HAP-1 (cell line): ENCODE data around the gene FHOD3.

Experiments
- DNase-seq, 2 experiments: peaks; one replicate each; pipeline ENCODE4 v3.0.0-alpha.2; 2016 to 2020; ENCODE audit warnings: low spot score in 2 of 2
- H3K27me3 ChIP-seq: fragments of 250-450 bp; sonication (Bioruptor Pico); 2 replicates; pipeline ENCODE4 v1.5.1; 2020; ENCODE audit warnings: low read depth, mild to moderate bottlenecking, moderate library complexity
- H3K36me3 ChIP-seq: fragments of 250-450 bp; sonication (Bioruptor Pico); replicated peaks from 2 replicates; pipeline ENCODE4 v1.5.1; 2020; ENCODE audit warnings: mild to moderate bottlenecking
- H3K4me1 ChIP-seq: fragments of 250-450 bp; sonication (Bioruptor Pico); 2 replicates; pipeline ENCODE4 v1.5.1; 2020; ENCODE audit warnings: mild to moderate bottlenecking
- H3K4me3 ChIP-seq: fragments of 250-450 bp; sonication (Bioruptor Pico); 2 replicates; pipeline ENCODE4 v1.5.1; 2020; ENCODE audit warnings: mild to moderate bottlenecking, moderate library complexity
- H3K9me3 ChIP-seq: fragments of 250-450 bp; sonication (Bioruptor Pico); 2 replicates; pipeline ENCODE4 v1.5.1; 2020; ENCODE audit warnings: mild to moderate bottlenecking, moderate library complexity
- in situ Hi-C: fragments of 300-500 bp; cut with MboI; formaldehyde crosslinking; loops from 3 replicates; pipeline ENCODE4 v1.14.3; 2020; ENCODE audit warnings: low sequenced_read_pairs, inconsistent platforms, mixed read lengths

FHOD3 gene

DNA sequence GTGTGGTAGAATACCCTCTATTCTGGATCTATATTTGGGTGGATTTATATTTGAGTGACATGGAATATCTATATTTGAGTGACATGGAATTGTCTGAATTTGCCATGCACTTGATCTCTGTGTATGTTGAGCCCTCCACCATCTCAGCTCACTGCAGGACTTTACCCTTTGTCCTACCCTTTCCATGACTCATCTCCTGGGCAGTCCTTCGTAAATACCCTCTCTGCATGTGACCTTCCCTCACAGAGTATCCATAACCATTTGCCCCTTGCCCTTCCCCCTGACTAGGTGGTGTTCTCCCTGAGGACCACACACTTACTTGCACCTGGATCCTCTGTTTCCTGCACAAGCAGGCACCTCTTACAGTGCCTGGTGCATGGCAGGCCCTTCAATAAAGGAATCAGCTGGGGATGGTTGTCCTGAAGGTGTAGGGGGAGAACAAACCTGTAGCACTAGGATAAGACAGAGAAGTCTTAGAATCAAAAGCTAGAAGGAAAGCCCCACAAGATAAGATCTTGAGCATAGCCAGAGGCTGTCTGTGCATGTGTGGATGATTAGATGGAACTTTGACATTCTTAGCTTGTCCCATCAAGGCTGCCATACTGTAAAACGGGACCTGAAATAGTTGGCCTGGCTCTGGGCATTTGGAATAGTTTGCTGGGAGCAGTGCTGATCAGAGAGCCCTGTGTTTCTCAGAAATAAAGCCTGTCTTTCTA, 230.4 kb downstream of the FHOD3 start:
- H3K4me1 ChIP-seq: no peaks in the 10 kb centered on the region
- no peaks in the 10 kb centered on the region for H3K9me3 ChIP-seq
- no peaks in the 10 kb centered on the region for H3K36me3 ChIP-seq
- DNase-seq: no peak
- H3K4me3 ChIP-seq: no peak overlapping the region
- H3K27me3 ChIP-seq: no peaks in the 10 kb centered on the region
- in situ Hi-C loops: no loop called here

DNA sequence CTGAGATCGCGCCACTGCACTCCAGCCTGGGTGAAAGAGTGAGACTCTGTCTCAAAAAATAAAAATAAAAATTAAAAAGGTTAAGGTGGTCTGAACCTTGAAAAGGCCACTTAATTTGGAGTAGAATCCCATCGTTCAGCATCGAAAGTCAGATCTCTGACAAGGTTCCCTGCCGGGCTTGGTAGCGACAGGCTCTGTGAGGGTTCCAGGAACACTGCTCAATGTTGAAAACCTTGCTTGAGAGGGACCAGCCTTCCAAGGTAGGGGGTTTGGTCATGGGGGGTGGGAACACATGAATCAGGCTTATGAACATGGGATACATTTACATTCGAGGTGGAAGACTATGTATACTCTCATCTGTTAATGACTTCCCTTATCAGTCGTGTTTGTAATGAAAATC, 232.2 kb downstream of the FHOD3 start:
- no peaks in the 10 kb centered on the region for H3K9me3 ChIP-seq
- no peak overlapping the region for H3K4me3 ChIP-seq
- in situ Hi-C loops: no loop called here

DNA sequence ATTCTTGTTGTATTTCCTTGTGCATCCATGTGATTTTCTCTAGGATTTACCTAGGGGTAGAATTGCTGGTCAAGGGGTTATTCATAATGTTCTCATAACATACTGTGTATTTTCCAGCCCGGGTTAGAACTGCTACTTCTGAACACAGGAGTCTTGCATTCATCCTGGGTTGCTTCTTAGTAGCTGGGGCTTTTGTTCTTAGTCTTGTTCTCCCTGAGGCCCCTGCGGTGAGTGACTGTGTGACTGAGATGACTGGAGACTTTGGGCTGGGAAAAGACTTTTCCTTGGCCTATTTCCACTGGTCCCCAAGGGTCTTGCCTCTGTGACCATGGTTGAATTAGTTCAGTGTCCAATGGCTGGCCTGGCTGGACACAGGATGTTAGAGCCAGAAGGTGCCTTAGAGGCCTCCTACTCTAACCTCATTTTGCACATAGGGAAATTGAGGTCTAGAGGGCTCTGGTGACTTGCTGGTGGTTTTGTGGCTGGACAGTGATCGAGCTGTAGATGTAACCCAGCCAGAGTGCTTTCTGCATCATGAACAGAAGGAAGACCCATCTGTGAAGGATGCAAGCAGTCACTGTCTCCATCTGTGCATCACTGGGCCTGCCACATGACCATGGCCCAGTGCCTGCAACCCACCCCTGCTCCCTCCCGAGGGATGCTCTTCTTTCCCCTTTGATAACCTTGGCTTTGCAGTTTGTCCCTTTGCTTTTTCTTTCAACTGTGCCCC, 233.3 kb downstream of the FHOD3 start:
- Histone ChIP-seq H3K9me3 (no peaks in the 10 kb centered on the region), H3K4me1 (no peaks in the 10 kb centered on the region), H3K36me3 (no peaks in the 10 kb centered on the region), H3K27me3 (0 out of 2 replicates have a peak, but pooled peaks cover under 1% of the 10 kb centered on the region), H3K4me3 (no peak overlapping the region)
- DNase-seq: no peak
- in situ Hi-C loops: no loop called here

More for the DNA sequence above, 232.2 kb downstream of the FHOD3 start:
- no peaks in the 10 kb centered on the region for H3K36me3 ChIP-seq
- H3K4me1 ChIP-seq: no peaks in the 10 kb centered on the region
- no peaks in the 10 kb centered on the region for H3K27me3 ChIP-seq
- no peak for DNase-seq

DNA sequence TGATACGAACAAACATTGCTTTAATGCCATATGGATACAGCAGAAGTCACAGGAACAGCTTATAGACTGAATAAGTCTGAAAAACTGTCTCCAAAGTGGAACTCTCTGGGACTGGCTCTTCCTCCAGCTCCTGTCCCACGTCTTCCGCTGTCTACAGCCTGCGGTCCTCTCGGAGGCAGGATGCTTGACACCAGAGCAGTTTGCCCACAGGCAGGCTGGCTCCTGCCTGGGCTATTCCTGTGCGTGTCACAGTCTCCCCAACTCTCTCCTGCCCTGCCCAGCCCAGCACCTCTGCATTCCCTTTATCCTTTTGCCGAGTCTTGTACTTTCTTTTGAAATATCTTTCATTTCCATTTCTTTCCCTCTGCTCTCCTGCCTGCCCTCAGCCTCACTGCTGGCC, 234.1 kb downstream of the FHOD3 start:
- DNase-seq: no peak
- Histone ChIP-seq H3K9me3 (no peaks in the 10 kb centered on the region), H3K4me1 (no peaks in the 10 kb centered on the region), H3K27me3 (0 out of 2 replicates have a peak, but pooled peaks cover 2% of the 10 kb centered on the region), H3K4me3 (no peak overlapping the region), H3K36me3 (no peaks in the 10 kb centered on the region)
- in situ Hi-C loops: no loop called here

DNA sequence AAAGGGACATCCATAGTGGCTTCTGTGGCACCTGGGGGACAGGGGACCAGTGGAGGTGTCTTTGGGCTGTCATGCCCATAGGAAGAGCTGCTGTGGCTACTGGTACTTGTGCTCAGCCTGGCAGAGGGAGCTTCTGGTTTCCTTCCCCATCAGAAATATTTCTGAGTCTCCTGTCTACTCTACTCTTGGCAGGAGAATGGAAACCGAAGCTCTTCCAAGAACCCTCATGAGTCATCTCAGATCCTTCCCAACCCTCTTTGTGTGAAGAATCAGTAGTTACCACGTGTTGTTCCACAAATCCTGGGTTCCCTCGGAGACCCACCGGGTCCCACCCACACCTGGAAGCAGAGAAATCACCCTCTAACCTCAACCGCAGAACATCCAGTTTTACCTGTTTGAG, 234.9 kb downstream of the FHOD3 start:
- DNase-seq: no peak
- no peaks in the 10 kb centered on the region for H3K36me3 ChIP-seq
- in situ Hi-C loops: no loop called here
- 0 out of 2 replicates have a peak, but pooled peaks cover 2% of the 10 kb centered on the region for H3K27me3 ChIP-seq
- no peaks in the 10 kb centered on the region for H3K9me3 ChIP-seq
- no peak overlapping the region for H3K4me3 ChIP-seq
- H3K4me1 ChIP-seq: no peaks in the 10 kb centered on the region

DNA sequence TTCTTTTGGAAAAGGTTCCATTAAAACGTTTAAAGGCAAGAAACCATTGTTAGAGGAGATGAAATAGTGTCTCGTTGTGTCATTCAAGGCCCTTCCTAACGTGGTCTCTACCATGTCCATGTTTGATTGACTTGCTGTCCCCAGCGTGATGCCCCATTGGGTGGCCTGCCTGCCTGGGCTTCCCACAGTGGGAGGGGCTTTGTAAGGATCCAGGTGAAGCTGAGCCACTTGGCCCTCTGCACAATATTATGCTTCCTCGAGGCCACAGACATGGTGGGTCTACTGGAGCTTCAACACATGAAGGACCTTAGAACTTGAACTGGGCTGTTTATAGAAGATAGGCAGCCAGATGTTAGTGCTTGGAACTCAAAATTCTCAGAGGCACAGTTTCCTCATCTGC, 235.3 kb downstream of the FHOD3 start:
- Histone ChIP-seq H3K36me3 (no peaks in the 10 kb centered on the region), H3K9me3 (no peaks in the 10 kb centered on the region), H3K4me3 (no peak overlapping the region), H3K4me1 (no peaks in the 10 kb centered on the region), H3K27me3 (0 out of 2 replicates have a peak, but pooled peaks cover 2% of the 10 kb centered on the region)
- in situ Hi-C loops: no loop called here
- DNase-seq: no peak

DNA sequence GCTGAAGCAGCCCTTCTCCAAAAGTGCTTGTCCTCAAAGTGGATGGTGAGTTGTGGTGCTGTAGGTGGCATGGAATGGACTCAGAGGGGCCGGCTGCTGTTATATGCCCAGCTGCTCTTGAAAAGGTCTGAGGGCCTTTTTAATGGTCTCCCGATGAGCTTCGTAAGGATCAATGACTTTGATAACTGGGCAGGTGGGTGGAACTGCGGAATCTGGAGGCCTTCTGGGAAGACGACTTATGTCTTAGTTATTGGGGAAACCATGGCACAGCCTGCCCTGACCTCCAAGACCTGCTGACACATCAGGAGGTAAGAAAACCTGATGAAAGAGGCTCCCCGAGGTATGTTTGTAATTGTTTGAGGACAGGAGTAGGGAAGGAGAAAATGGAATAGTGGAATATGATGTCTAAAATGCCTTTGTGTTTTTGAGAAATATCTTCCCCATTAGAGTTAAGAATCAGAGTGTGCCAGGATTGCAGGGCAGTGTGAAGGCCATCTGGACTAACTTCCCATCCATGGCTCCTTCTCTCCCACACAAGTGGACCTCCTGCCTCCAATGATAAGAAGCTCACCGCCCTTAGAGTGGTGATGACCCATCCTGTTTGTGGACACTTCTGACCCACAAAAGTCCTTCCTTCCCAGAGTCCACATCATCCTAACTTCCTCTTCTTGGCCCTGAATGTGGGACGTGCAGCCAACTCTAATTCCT, 236.1 kb downstream of the FHOD3 start:
- in situ Hi-C loops: no loop called here
- H3K36me3 ChIP-seq: no peaks in the 10 kb centered on the region
- no peak overlapping the region for H3K4me3 ChIP-seq
- H3K4me1 ChIP-seq: no peaks in the 10 kb centered on the region
- 0 out of 2 replicates have a peak, but pooled peaks cover 2% of the 10 kb centered on the region for H3K27me3 ChIP-seq
- no peaks in the 10 kb centered on the region for H3K9me3 ChIP-seq
- no peak for DNase-seq

DNA sequence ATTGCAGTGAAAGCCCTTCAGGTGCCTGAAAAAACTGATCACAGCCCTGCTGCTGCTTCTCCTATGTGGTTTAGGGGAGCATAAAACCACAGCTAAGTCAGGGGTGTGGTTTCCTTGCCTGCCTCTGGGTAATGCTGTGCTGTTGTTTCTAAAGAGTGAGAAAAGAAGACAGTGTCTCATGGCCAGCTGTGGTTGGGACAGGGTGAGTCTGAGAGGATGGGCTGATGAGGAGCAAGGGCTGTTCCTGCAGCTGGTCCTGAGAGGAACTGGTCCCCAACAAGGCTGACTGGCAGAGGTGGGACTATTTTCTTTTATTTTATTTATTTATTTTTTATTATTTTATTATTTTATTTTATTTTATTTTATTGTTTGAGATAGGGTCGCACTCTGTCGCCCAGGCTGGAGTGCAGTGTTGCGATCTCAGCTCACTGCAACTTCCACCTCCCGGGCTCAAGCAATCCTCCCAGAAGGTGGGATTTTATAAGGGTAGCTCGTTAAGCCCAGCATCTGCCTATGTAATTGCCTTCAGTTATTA, 236.7 kb downstream of the FHOD3 start:
- Histone ChIP-seq H3K4me1 (no peaks in the 10 kb centered on the region), H3K4me3 (no peak overlapping the region), H3K36me3 (no peaks in the 10 kb centered on the region), H3K27me3 (0 out of 2 replicates have a peak, but pooled peaks cover 2% of the 10 kb centered on the region), H3K9me3 (no peaks in the 10 kb centered on the region)
- DNase-seq: no peak
- in situ Hi-C loops: no loop called here

DNA sequence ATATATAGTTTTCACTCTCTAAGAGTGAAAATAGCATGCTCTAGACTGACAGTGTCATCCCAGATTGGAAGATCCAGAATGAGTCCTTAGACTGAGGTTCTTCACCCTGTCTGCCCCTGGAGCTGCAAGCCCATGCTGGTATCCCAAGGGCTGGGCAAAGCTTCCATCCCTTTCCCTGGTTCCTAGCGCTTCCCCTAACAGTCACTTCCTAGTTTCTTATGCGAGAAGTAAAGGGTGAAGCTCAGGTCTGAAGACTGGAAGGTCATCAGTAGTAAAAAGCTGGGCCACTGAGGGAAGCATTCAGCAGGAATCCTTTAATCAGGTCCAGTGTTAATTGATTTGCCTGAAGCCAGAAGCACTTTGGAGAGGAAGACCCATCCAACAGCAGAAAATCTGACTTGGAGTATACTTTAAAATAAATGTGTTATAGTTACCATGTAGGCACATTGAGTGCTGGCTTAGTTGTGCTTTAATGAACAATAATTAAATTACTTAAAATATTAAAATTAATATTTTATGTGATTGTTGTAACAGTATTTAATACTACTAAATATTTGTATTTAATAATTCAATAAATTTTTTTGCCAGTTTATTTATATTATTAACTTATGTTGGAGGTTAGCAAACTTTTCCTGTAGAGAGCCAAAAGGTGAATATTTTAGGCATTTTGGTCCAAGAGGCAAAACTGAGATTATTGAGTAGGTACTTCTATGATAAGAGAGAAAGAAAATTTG, 237.9 kb downstream of the FHOD3 start:
- in situ Hi-C loops: no loop called here
- H3K4me1 ChIP-seq: no peaks in the 10 kb centered on the region
- 0 out of 2 replicates have a peak, but pooled peaks cover 2% of the 10 kb centered on the region for H3K27me3 ChIP-seq
- DNase-seq: no peak
- H3K36me3 ChIP-seq: no peaks in the 10 kb centered on the region
- no peaks in the 10 kb centered on the region for H3K9me3 ChIP-seq
- H3K4me3 ChIP-seq: no peak overlapping the region

DNA sequence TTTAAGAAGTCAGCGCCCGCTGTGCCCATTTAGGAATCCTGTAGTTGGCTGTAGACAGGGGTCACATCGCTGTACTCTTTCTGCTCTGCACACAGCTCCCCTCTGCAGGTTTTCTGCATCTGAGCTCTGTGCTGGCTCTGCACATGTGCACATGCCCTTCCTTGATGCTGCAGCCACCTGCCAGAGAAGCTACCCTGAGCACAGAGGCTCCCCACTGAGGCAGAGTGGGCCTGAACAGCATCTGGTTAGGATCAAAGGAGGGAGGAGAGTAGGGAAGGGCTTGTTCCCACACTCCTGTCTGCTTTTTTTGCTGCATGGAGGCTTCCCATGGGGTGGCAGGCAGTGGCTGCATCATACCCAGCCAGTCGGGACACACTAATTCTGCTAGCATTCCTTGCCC, 238.9 kb downstream of the FHOD3 start:
- in situ Hi-C loops: no loop called here
- H3K36me3 ChIP-seq: no peaks in the 10 kb centered on the region
- DNase-seq: no peak
- peaks cover 3% of the 10 kb centered on the region; the same call in 1 of the 2 replicates for H3K4me1 ChIP-seq
- H3K9me3 ChIP-seq: no peaks in the 10 kb centered on the region
- 0 out of 2 replicates have a peak, but pooled peaks cover 2% of the 10 kb centered on the region for H3K27me3 ChIP-seq
- no peak overlapping the region for H3K4me3 ChIP-seq

DNA sequence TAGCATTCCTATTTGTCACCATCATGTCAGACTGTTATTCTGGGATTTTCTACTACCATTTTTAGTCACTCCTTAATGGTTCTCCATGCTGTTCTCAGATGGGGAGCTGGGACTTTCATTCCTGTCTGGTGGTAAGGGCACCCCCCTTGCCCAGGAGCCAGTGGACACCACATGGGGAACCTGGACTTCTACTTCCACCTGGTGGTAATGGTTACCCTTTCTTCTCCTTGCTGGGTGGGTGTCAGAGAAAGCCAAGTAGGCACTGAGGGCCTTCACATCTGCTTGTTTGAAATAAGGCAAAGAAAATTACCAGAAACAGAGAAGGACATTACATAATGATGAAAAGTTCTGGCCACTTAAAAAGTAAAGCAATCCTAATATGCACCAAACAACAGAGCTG, 239.8 kb downstream of the FHOD3 start:
- no peak for DNase-seq
- in situ Hi-C loops: no loop called here
- H3K4me3 ChIP-seq: no peak overlapping the region
- H3K27me3 ChIP-seq: 0 out of 2 replicates have a peak, but pooled peaks cover 2% of the 10 kb centered on the region
- H3K9me3 ChIP-seq: no peaks in the 10 kb centered on the region
- no peaks in the 10 kb centered on the region for H3K36me3 ChIP-seq
- H3K4me1 ChIP-seq: peaks cover 3% of the 10 kb centered on the region; the same call in 1 of the 2 replicates

DNA sequence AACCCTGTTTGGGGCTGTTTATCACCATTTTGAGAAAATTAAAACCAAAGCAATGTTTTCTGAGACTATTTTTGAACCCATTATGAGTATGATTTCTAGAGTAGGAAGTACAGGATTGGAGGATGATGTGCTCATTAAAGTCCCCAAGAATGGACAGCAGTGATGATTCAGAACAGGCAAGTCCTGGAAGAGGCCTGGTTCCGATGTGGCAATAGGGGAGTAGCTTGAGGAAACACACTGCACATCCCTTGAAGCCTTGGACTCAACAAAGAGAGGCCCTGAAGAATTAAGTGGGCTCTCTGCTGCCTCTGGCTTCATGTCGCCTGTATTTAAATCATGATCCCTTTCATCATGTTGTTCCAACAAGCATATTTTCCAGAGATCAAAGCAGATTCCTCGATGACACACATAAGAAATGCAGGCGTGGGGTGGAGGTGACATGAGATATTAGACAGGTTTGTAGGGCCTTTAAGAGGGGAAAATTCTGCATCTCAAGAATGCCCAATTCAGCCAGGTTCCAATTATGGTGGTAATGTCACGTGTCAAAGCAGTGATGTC, 242.2 kb downstream of the FHOD3 start:
- H3K4me3 ChIP-seq: no peak overlapping the region
- in situ Hi-C loops: no loop called here
- no peak for DNase-seq
- peaks cover 3% of the 10 kb centered on the region; the same call in 1 of the 2 replicates for H3K4me1 ChIP-seq
- H3K36me3 ChIP-seq: no peaks in the 10 kb centered on the region
- 0 out of 2 replicates have a peak, but pooled peaks cover 2% of the 10 kb centered on the region for H3K27me3 ChIP-seq
- no peaks in the 10 kb centered on the region for H3K9me3 ChIP-seq

DNA sequence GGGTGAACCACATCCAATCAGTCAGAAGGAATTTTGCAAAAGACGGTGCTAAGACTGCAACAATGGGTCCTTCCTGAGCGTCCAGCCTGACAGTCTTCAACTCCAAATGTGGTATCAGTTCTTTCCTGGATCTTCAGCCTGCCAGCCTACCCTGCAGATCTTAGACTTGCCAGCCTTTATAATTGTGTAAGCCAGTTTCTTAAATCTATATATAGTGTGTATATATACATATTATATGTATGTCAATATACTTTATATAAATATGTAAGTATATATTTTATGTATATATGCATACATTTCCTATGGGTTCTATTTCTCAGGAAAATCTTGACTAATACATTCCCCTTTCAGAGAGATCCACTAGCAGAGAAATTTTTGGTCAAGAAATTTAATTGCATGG, 245.5 kb downstream of the FHOD3 start:
- no peaks in the 10 kb centered on the region for H3K9me3 ChIP-seq
- peaks cover 3% of the 10 kb centered on the region; the same call in 1 of the 2 replicates for H3K4me1 ChIP-seq
- in situ Hi-C loops: no loop called here
- DNase-seq: no peak
- no peaks in the 10 kb centered on the region for H3K36me3 ChIP-seq
- H3K4me3 ChIP-seq: no peak overlapping the region
- H3K27me3 ChIP-seq: no peaks in the 10 kb centered on the region
